Keratinocyte (primary cell): ENCODE results near the gene CCT7. TPM values are rescaled to one million over a fixed set of nuclear protein-coding genes. Genes with fewer than 3 reads are reported as not detected.

ENCODE experiments used
- DNase-seq: peaks from one replicate; pipeline ENCODE4 v3.0.0-alpha.2; 2011; ENCODE audit warnings: low read depth, missing footprints, low spot score
- FAIRE-seq: peaks from 2 replicates; lab custom pipeline; 2011; peaks lifted over from hg19 to GRCh38; lab: Jason Lieb, UNC
- H2AFZ ChIP-seq: 2 replicates; pipeline ENCODE4 v1.6.0; 2012; ENCODE audit warnings: low read length, control low read depth, inconsistent platforms; ENCODE audit not compliant: control insufficient read depth
- H3K27ac ChIP-seq: 2 replicates; pipeline ENCODE4 v1.5.1; 2011; ENCODE audit warnings: low read length; ENCODE audit not compliant: control insufficient read depth, insufficient read depth
- H3K27me3 ChIP-seq: 3 replicates; pipeline ENCODE4 v1.6.0; 2011; ENCODE audit warnings: low read length; ENCODE audit not compliant: control insufficient read depth, insufficient read depth; ENCODE audit errors: extremely low read depth
- H3K36me3 ChIP-seq, 2 experiments: 2 replicates in 1 of 2; 3 replicates in 1 of 2; pipeline ENCODE4 v1.5.1; 2011; ENCODE audit warnings: low read length in 2 of 2, mild to moderate bottlenecking in 1 of 2; ENCODE audit not compliant: control insufficient read depth in 2 of 2, insufficient read depth in 2 of 2; ENCODE audit errors: extremely low read depth in 1 of 2
- H3K4me1 ChIP-seq: 3 replicates; pipeline ENCODE4 v1.5.1; 2011; ENCODE audit warnings: low read length; ENCODE audit not compliant: control insufficient read depth, insufficient read depth; ENCODE audit errors: extremely low read depth
- H3K4me2 ChIP-seq: 3 replicates; pipeline ENCODE4 v1.6.0; 2011; ENCODE audit warnings: low read depth, low read length; ENCODE audit not compliant: control insufficient read depth, insufficient read depth; ENCODE audit errors: extremely low read depth
- H3K4me3 ChIP-seq, 3 experiments: fragments of 200-600 bp in 1 of 3; sonication (generic) in 1 of 3; 2 replicates in 2 of 3; 3 replicates in 1 of 3; pipeline ENCODE4 v1.5.1; 2011 to 2016; ENCODE audit warnings: low read length in 3 of 3, mild to moderate bottlenecking in 3 of 3, control low read depth in 2 of 3, inconsistent platforms in 1 of 3, low read depth in 1 of 3, mixed read lengths in 1 of 3, mixed run types in 1 of 3, moderate library complexity in 1 of 3; ENCODE audit not compliant: control insufficient read depth in 2 of 3, insufficient read depth in 2 of 3; ENCODE audit errors: extremely low read depth in 1 of 3
- H3K79me2 ChIP-seq: 2 replicates; pipeline ENCODE4 v1.6.0; 2012; ENCODE audit warnings: low read length; ENCODE audit not compliant: control insufficient read depth, insufficient read depth
- H3K9ac ChIP-seq: 3 replicates; pipeline ENCODE4 v1.6.0; 2011; ENCODE audit warnings: low read length; ENCODE audit not compliant: control insufficient read depth, insufficient read depth; ENCODE audit errors: extremely low read depth
- H3K9me1 ChIP-seq: 3 replicates; pipeline ENCODE4 v1.6.0; 2011; ENCODE audit warnings: low read length; ENCODE audit not compliant: control insufficient read depth, insufficient read depth; ENCODE audit errors: extremely low read depth
- H3K9me3 ChIP-seq: 2 replicates; pipeline ENCODE4 v1.5.1; 2012; ENCODE audit warnings: low read depth, low read length; ENCODE audit not compliant: control insufficient read depth
- H4K20me1 ChIP-seq: 3 replicates; pipeline ENCODE4 v1.6.0; 2011; ENCODE audit warnings: low read length; ENCODE audit not compliant: control insufficient read depth, insufficient read depth; ENCODE audit errors: extremely low read depth
- EZH2 ChIP-seq: IDR thresholded peaks from one replicate; pipeline ENCODE4 v1.6.1; 2012; ENCODE audit warnings: inconsistent platforms, mild to moderate bottlenecking, low read length, moderate library complexity
- dilution Hi-C: fragments of 300-500 bp; cut with MboI; formaldehyde crosslinking; loops from one replicate; pipeline ENCODE4 v1.7.0; 2020; ENCODE audit warnings: low sequenced_read_pairs; ENCODE audit not compliant: extremely low pct_ligation_motif_present
- polyA plus RNA-seq, 5 experiments: library from polyadenylated mRNA; depleted of rRNA in 3 of 5; stranded (reverse) in 3 of 5; stranded (forward) in 1 of 5; unstranded in 1 of 5; fragments of >200 nt; gene quantifications; 1 replicate in 1 of 5; 2 replicates in 3 of 5; 3 replicates in 1 of 5; pipeline versions ENCODE4 v1.2.1 to v1.2.3, GENCODE V29; 2011 to 2012; ENCODE audit warnings: missing spikeins in 2 of 5, low read depth in 1 of 5, low replicate concordance in 1 of 5
- TF ChIP-seq, protein P1 (sequence below), 3 experiments: IDR thresholded peaks in 1 of 3; conservative IDR thresholded peaks in 1 of 3; optimal IDR thresholded peaks in 1 of 3; 2 replicates in 2 of 3; 3 replicates in 1 of 3; pipeline versions ENCODE3 to v1.5.1; 2011; ENCODE audit warnings: low read length in 3 of 3, mild to moderate bottlenecking in 3 of 3, moderate library complexity in 2 of 3, control low read depth in 1 of 3, inconsistent platforms in 1 of 3; ENCODE audit not compliant: insufficient read depth in 2 of 3; ENCODE audit errors: extremely low read depth in 1 of 3

The CCT7 gene
- polyA plus RNA-seq, 1 donor (not counting 4 experiments of a cell fraction or from before 2014, with no cell fraction given), result 357 TPM

DNA sequence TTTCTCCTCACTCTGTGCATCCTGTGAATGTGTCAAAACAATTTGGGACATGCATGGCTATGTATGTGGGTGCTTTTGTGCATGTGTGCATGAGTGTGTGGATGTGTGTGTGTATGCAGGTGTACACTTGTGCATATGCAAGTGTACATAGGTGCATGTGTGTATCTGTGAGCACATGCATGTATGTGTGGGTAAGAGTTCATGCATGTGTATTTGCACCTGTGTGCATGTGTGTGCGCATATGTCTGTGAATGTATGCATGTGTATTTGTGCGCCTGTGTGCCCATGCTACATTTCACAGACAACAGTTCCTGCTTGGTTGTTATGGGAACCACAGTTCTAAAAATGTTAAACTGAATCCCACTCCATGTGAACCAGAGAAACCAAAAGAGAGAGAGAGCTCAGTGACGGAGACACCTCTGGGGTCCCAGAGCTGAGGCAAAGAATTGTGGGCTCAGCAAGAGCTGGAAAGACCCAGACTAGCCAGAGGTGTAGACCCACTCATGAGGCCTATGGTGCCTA, 52.1 kb downstream of the CCT7 start:
- dilution Hi-C loops, result no loop called here
- H3K27ac ChIP-seq, result no peak overlapping the region
- H3K9ac ChIP-seq, result no peak overlapping the region
- DNase-seq (no peak), FAIRE-seq (no peak)
- H3K9me3 ChIP-seq, result no peaks in the 10 kb centered on the region
- no peaks in the 10 kb centered on the region for H4K20me1 ChIP-seq
- peaks cover 9% of the 10 kb centered on the region for H3K4me1 ChIP-seq
- no peak overlapping the region for H3K4me2 ChIP-seq
- H3K79me2 ChIP-seq, result peaks cover 4% of the 10 kb centered on the region
- H3K9me1 ChIP-seq, result peaks cover 2% of the 10 kb centered on the region
- TF ChIP-seq, protein P1, sequence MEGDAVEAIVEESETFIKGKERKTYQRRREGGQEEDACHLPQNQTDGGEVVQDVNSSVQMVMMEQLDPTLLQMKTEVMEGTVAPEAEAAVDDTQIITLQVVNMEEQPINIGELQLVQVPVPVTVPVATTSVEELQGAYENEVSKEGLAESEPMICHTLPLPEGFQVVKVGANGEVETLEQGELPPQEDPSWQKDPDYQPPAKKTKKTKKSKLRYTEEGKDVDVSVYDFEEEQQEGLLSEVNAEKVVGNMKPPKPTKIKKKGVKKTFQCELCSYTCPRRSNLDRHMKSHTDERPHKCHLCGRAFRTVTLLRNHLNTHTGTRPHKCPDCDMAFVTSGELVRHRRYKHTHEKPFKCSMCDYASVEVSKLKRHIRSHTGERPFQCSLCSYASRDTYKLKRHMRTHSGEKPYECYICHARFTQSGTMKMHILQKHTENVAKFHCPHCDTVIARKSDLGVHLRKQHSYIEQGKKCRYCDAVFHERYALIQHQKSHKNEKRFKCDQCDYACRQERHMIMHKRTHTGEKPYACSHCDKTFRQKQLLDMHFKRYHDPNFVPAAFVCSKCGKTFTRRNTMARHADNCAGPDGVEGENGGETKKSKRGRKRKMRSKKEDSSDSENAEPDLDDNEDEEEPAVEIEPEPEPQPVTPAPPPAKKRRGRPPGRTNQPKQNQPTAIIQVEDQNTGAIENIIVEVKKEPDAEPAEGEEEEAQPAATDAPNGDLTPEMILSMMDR (optimal IDR thresholded peaks at IDR 0.05 in 1 of 3, IDR thresholded peaks at IDR 0.05 in 1 of 3, conservative IDR thresholded peaks at IDR 0.05 in 1 of 3; ENCODE audit: extremely low read depth in 1 of 3, insufficient read depth in 2 of 3, low read length in 3 of 3), result no peak
- TF ChIP-seq EZH2, result no peak
- no peak overlapping the region for H2AFZ ChIP-seq
- H3K4me3 ChIP-seq, result no peak overlapping the region
- H3K27me3 ChIP-seq, result peaks cover 22% of the 10 kb centered on the region
- H3K36me3 ChIP-seq, result no peaks in the 10 kb centered on the region

DNA sequence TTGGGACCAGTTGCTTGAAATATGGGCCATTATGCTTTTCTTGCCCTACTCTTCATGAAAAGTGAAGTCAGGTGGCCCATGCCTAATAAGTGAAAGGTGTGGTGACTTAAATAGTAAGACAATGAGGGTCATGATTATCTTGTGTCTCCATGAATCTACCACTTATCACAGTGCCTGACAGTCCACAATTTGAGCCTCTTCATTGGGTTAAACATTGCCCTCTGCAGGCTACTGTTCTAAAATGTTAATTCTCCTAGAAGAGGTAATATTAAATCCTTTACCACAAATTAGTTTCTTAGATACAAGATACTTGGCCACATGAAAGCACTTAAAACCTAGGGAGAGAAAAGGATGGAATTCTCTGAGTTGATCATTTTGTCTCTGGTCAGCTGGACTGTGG, 55.2 kb downstream of the CCT7 start:
- H3K4me2 ChIP-seq, result no peak overlapping the region
- H3K79me2 ChIP-seq, result no peaks in the 10 kb centered on the region
- H3K9me1 ChIP-seq, result no peaks in the 10 kb centered on the region
- FAIRE-seq, result no peak
- no peak for TF ChIP-seq EZH2
- TF ChIP-seq, protein P1 (optimal IDR thresholded peaks at IDR 0.05 in 1 of 3, IDR thresholded peaks at IDR 0.05 in 1 of 3, conservative IDR thresholded peaks at IDR 0.05 in 1 of 3; ENCODE audit: extremely low read depth in 1 of 3, insufficient read depth in 2 of 3, low read length in 3 of 3), result no peak
- H2AFZ ChIP-seq, result no peak overlapping the region
- peaks cover 5% of the 10 kb centered on the region for H3K4me1 ChIP-seq
- H4K20me1 ChIP-seq, result no peaks in the 10 kb centered on the region
- H3K9me3 ChIP-seq, result no peaks in the 10 kb centered on the region
- H3K36me3 ChIP-seq, result no peaks in the 10 kb centered on the region
- no peak overlapping the region for H3K27ac ChIP-seq
- H3K9ac ChIP-seq, result no peak overlapping the region
- no peak for DNase-seq
- no peak overlapping the region for H3K4me3 ChIP-seq
- dilution Hi-C loops, result no loop called here
- peaks cover 53% of the 10 kb centered on the region for H3K27me3 ChIP-seq
